Measurements from ENCODE around the gene NFIC.

DNA sequence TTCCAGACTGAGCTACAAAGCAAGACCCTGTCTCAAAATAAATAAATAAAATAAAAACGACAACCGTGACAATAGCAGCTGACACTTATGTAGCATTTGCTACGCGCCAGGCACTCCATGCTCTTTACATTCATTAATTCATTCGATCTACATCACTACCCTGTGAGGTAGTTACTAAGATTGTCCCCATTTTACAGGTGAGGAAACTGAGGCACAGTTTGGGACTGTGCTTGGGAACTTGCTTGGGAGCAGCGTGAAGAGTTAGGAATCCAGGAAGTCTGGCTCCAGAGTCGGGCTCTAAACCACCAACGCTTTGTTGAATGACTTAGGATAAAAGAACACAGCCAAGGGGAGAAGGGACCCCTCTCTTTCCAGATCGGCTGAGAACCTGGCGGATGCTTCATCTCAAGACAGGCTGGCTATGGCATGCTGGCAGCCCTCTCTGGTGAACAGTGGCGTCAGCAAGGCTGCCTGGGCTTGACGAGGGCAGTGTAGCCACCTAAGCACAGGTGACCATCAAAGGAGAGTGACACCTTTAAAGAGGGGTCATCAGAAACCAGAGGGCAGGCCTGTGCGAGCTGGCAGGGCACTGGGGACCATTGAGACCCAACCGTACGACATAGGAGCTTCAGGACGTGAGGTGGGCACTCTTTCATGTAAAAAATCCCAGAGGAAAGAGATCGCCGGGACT, 133.5 kb downstream of the NFIC start:
- TF ChIP-seq CTCF (IDR thresholded peaks at IDR 0.05) (no peak), POLR2AphosphoS5 (IDR thresholded peaks at IDR 0.05) (no peak), POLR2A (IDR thresholded peaks at IDR 0.05) (no peak), EP300 (IDR thresholded peaks at IDR 0.05) (no peak)

All from gastroesophageal sphincter (tissue), 3 donors.